Common myeloid progenitor, CD34-positive (primary cell): ENCODE results near the gene SYK.

Source experiments
- CTCF ChIA-PET: fragments of 350-600 bp; sonication (Branson Sonifier 250); formaldehyde crosslinking; loops from one replicate; lab custom pipeline; 2021; ENCODE audit warnings: antibody characterized with exemption; lab: Charles Lee
- POLR2A ChIA-PET: fragments of 350-600 bp; sonication (Branson Sonifier 250); formaldehyde crosslinking; loops from one replicate; lab custom pipeline; 2021; ENCODE audit warnings: antibody characterized with exemption; lab: Charles Lee
- DNase-seq, 3 donors: peaks; one replicate each; pipeline versions ENCODE4 v3.0.0 to v3.0.0-alpha.2; 2013
- H3K27ac ChIP-seq, 2 experiments: 1 replicate in 1 of 2; 2 replicates in 1 of 2; pipeline ENCODE4 v1.7.0; 2013; ENCODE audit warnings: inconsistent platforms in 2 of 2, low read length in 2 of 2, mild to moderate bottlenecking in 2 of 2, low read depth in 1 of 2, moderate library complexity in 1 of 2; ENCODE audit not compliant: severe bottlenecking in 2 of 2, insufficient read depth in 1 of 2, poor library complexity in 1 of 2
- H3K27me3 ChIP-seq, 5 experiments: replicated peaks in 2 of 5; 1 replicate in 3 of 5; 2 replicates in 2 of 5; pipeline versions ENCODE4 v1.6.1 to v1.7.0; 2013; ENCODE audit warnings: low read length in 4 of 5, mild to moderate bottlenecking in 2 of 5, moderate library complexity in 2 of 5, inconsistent platforms in 1 of 5; ENCODE audit not compliant: insufficient read depth in 5 of 5, control insufficient read depth in 4 of 5
- H3K36me3 ChIP-seq, 4 experiments: 1 replicate in 2 of 4; 2 replicates in 2 of 4; pipeline versions ENCODE4 v1.6.1 to v1.7.0; 2013; ENCODE audit warnings: low read length in 3 of 4, control low read depth in 1 of 4, mild to moderate bottlenecking in 1 of 4; ENCODE audit not compliant: control insufficient read depth in 4 of 4, insufficient read depth in 4 of 4
- H3K4me1 ChIP-seq, 4 experiments: 1 replicate in 3 of 4; 2 replicates in 1 of 4; pipeline versions ENCODE4 v1.6.1 to v1.7.1; 2013; ENCODE audit warnings: low read length in 3 of 4, mild to moderate bottlenecking in 3 of 4, control low read depth in 1 of 4, inconsistent platforms in 1 of 4, moderate library complexity in 1 of 4; ENCODE audit not compliant: control insufficient read depth in 4 of 4, insufficient read depth in 4 of 4; ENCODE audit errors: control extremely low read depth in 1 of 4
- H3K4me3 ChIP-seq, 7 experiments: 1 replicate in 4 of 7; 2 replicates in 3 of 7; pipeline versions ENCODE4 v1.5.1 to v1.7.0; 2013; ENCODE audit warnings: mild to moderate bottlenecking in 7 of 7, low read length in 6 of 7, moderate library complexity in 6 of 7, inconsistent platforms in 2 of 7, low read depth in 2 of 7, control low read depth in 1 of 7; ENCODE audit not compliant: insufficient read depth in 4 of 7, control insufficient read depth in 1 of 7; ENCODE audit errors: extremely low read depth in 1 of 7
- H3K9me3 ChIP-seq, 5 experiments: 1 replicate in 4 of 5; 2 replicates in 1 of 5; pipeline versions ENCODE4 v1.6.1 to v1.7.1; 2013; ENCODE audit warnings: low read length in 4 of 5, mild to moderate bottlenecking in 2 of 5, inconsistent platforms in 1 of 5, low read depth in 1 of 5, moderate library complexity in 1 of 5; ENCODE audit not compliant: control insufficient read depth in 4 of 5, insufficient read depth in 2 of 5; ENCODE audit errors: control extremely low read depth in 1 of 5
- WGBS: methylation state at CpG from one replicate; pipeline ENCODE4 v1.1.5; 2013; ENCODE audit not compliant: insufficient coverage; 5-methylcytosine and 5-hydroxymethylcytosine counted together

Gene SYK

DNA sequence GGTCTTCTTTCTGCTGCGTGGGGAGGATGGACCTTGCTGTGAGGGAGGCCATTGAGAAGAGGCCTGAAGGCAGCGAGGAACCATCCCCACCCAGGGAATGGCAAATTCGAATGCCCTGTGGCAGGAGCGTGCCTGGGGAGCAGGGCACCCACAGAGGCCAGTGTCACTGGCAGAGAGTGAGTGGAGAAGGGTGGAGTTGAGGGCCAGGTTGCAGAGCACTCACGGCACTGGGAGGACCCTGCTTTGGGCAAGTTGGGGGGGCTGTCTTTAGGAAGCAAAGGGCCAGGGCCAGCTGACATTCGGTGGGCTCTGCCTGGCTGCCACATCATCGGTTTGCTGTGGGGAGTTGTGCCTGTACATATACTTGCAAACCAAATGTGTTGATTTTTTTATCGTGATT is 47.2 kb downstream of the SYK start:
- POLR2A ChIA-PET: no interaction called here
- no peak for DNase-seq
- H3K36me3 ChIP-seq: peaks cover 33 to 85% (median 72%) of the 10 kb centered on the region in 4 experiments
- no peaks in the 10 kb centered on the region for H3K27me3 ChIP-seq
- peaks cover 0 to 3% (median 0%) of the 10 kb centered on the region in 4 experiments for H3K4me1 ChIP-seq
- H3K27ac ChIP-seq: no peak overlapping the region
- no peak overlapping the region for H3K4me3 ChIP-seq
- 95% methylated on average over 7 of the region's 8 CpGs for WGBS
- CTCF ChIA-PET: interaction anchor here (1.5 to 1.6 kb wide), 2 partner anchors 9 to 13 kb away, joined by 4 to 6 read pairs; no protein-coding TSS in a partner anchor
- H3K9me3 ChIP-seq: no peaks in the 10 kb centered on the region

DNA sequence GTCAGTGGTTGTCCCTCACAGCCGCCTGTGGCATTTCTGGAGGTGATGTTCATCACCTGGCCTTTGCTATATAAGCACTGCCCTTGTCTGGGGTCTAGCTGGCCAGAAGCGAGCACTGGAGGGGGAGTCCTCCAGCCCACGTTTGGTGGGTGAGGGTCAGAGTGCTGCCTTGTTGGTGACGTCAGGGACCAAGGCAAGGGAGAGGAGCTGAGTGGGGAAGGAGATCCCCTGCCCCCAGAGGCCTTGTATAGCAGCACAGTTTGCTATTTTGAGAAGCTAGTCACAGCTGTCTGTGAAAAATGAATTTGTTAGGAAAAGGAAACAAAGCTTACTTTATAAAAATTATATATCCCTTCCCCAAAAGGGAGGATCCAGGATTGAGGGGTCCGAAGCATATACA is 49.8 kb downstream of the SYK start:
- Histone ChIP-seq H3K36me3 (peaks cover 31 to 78% (median 59%) of the 10 kb centered on the region in 4 experiments), H3K9me3 (no peaks in the 10 kb centered on the region), H3K27ac (no peak overlapping the region), H3K27me3 (no peaks in the 10 kb centered on the region), H3K4me3 (no peak overlapping the region), H3K4me1 (peaks cover 0 to 5% (median 4%) of the 10 kb centered on the region in 4 experiments)
- POLR2A ChIA-PET: interaction anchor here (0.6 kb wide), 1 partner anchor 17 kb away, joined by 3 read pairs; no protein-coding TSS in a partner anchor
- 100% methylated on average over 1 of the region's 5 CpGs for WGBS
- no peak for DNase-seq
- CTCF ChIA-PET: interaction anchor here (0.5 to 1.9 kb wide), 6 partner anchors 9 to 96 kb away, joined by 3 to 7 read pairs (median 4); no protein-coding TSS in a partner anchor

DNA sequence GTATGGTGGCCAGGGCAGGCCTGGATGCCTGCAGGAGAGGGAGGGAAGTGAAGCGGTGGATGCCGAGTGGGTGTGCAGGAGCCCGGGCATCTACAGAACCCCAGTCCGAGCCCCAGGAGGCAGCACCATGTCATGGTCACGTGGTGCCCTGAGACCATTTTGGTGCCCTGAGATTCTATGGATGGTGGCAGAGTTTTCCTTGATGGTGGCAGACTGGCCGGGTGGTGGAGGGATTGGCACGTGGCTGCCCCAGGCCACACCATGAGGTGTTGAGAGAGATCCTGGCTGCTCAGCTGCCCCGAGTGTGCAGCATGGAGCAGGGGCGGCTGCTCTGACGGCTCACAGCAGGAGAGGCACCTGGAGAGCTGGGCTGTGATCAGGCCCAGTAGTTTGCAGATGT is 52.3 kb downstream of the SYK start:
- Histone ChIP-seq H3K9me3 (no peaks in the 10 kb centered on the region), H3K4me3 (no peak overlapping the region), H3K36me3 (peaks cover 22 to 68% (median 40%) of the 10 kb centered on the region in 4 experiments), H3K4me1 (peaks cover 13 to 29% (median 26%) of the 10 kb centered on the region in 4 experiments), H3K27me3 (no peaks in the 10 kb centered on the region), H3K27ac (no peak overlapping the region)
- POLR2A ChIA-PET: no interaction called here
- 98% methylated on average over 9 of the region's 10 CpGs for WGBS
- CTCF ChIA-PET: no interaction called here
- no peak for DNase-seq

DNA sequence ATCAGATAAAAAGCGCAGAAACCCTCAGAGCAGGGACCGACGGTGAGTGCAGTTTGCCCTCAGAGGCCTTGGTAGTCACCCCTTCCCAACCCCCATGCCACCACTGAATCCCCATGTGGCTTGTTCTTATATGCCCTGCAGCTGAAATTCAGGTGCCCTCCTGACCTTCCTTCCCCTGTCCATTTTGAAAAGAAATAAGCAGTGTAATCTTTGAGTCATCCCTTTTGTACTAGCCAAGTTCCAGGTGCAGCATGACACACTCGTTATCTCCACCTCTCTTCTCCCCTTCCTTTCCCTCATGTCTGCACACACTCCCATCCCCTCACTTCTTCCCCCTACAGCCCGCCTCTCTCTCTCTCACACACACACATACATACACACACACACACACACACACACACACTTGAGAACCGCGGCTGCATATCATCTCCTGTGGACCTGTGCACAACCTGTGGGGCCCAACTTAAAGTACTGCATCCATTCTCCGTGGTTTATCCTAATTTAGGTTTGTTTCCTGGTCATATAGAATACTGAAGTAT is 53.1 kb downstream of the SYK start:
- no peak for DNase-seq
- Histone ChIP-seq H3K9me3 (no peaks in the 10 kb centered on the region), H3K27ac (no peak overlapping the region), H3K27me3 (no peaks in the 10 kb centered on the region), H3K4me1 (peaks cover 13 to 37% (median 31%) of the 10 kb centered on the region in 4 experiments), H3K36me3 (peaks cover 17 to 64% (median 36%) of the 10 kb centered on the region in 4 experiments), H3K4me3 (no peak overlapping the region)
- POLR2A ChIA-PET: no interaction called here
- WGBS: 94% methylated on average over 5 of the region's 8 CpGs
- CTCF ChIA-PET: no interaction called here

DNA sequence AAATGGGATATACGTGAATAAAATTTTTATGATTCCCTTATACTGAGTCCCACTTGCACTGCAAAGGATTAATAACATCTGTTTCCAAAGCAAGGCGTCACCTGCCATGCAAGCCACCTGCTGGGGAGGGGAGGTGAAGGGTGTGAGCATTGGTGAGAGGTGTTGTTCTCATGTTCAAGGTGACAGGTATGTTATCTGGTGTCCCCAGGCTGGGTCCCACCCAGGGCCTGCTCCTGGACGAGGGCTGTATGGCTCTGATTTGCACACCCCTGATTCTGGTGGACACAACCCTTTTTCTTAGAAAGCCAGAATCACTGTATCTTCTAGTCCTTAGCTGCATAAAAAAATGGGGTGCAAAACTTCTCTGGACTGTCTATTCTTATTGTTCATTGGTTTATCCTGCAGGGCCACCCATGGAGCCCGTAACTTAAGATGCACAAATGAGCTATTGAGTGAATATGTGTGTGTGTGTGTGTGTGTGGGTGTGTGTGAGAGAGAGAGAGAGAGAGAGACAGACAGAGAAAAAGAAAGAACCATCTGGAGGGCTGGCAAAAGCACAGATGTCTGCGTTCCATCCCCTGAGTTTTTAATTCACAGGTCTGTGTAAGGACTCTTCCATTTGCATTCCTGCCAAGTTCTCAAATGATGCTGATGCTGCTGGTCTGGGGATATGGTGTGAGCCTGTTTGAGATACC is 53.7 kb downstream of the SYK start:
- H3K9me3 ChIP-seq: no peaks in the 10 kb centered on the region
- no peak overlapping the region for H3K4me3 ChIP-seq
- H3K4me1 ChIP-seq: peaks cover 13 to 43% (median 31%) of the 10 kb centered on the region in 4 experiments
- 100% methylated on average over 3 of the region's 5 CpGs for WGBS
- CTCF ChIA-PET: interaction anchor here (1.1 kb wide), 2 partner anchors 11 to 81 kb away, joined by 3 read pairs; no protein-coding TSS in a partner anchor
- H3K27me3 ChIP-seq: no peaks in the 10 kb centered on the region
- peaks cover 17 to 66% (median 33%) of the 10 kb centered on the region in 4 experiments for H3K36me3 ChIP-seq
- DNase-seq: no peak
- POLR2A ChIA-PET: no interaction called here
- H3K27ac ChIP-seq: no peak overlapping the region

DNA sequence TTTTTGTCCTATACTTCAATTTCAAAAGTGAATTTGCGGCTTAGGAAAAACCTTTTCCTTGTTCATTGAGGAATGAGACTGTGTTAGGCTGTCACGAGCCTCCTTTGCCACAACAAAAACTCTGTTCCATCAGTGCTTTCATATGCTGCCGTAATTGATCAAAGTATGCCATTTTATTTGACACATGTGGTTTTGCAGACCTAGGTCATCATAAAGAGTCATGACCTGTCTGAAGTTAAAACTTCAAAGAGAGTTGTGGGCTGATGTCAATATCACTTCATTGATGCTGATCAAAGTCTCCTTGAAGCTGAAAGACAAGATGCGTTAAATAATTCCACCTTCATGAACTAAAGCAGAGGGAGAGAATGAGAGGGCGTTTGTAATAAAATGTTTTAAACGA is 55.5 kb downstream of the SYK start:
- no peaks in the 10 kb centered on the region for H3K27me3 ChIP-seq
- POLR2A ChIA-PET: interaction anchor here (0.7 kb wide), 1 partner anchor 700 kb away, joined by 3 read pairs; no protein-coding TSS in a partner anchor
- peaks cover 13 to 53% (median 36%) of the 10 kb centered on the region in 4 experiments for H3K4me1 ChIP-seq
- no peaks in the 10 kb centered on the region for H3K9me3 ChIP-seq
- no peak overlapping the region for H3K4me3 ChIP-seq
- DNase-seq: no peak
- CTCF ChIA-PET: interaction anchor here (1.8 kb wide), 1 partner anchor 9 kb away, joined by 6 read pairs; no protein-coding TSS in a partner anchor
- H3K36me3 ChIP-seq: peaks cover 11 to 69% (median 36%) of the 10 kb centered on the region in 4 experiments
- WGBS: 98% methylated on average over 5 of the region's 6 CpGs
- peak overlapping the region in 1 of 2 experiments; percentile 21 for H3K27ac ChIP-seq
